Measurements from ENCODE around the gene JUP.

JUP gene

DNA sequence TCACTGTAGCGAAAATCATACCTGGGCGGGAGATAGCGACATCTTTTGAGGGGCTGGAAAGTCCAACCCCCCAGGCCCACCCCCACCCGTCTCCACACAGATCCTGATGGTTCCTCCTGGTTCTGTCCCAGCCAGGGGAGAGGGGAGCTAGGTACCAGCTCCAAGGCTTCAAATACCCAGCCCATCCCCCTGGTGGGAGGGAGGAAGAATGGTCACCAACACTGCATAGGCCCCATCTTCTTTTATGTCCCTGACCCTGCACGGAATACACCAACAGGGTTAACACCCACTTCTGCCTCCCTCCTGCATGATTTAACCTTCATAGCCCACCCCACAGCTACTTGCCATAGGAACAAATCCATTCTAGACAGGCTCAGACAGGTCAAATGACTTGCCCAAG is 61.4 kb downstream of the JUP start:
- TF ChIP-seq CTCF (IDR thresholded peaks at IDR 0.05; ENCODE audit: extremely low read depth, insufficient read depth, missing control alignments) = no peak

GRCh38 chr17:41724476-41725050 is 61.9 kb downstream of the JUP start:
- in situ Hi-C loops (cut with MboI; ENCODE audit: low pct_unique_long_range_greater_than_20kb, low sequenced_read_pairs, unreplicated experiment) = loop anchor here (25.0 kb wide), 1 partner anchor 388 kb away; the partner anchor contains the start of genes DHX58, HSPB9 and KAT2A
- DNase-seq (ENCODE audit: low spot score) = no peak
- no peak for TF ChIP-seq CTCF (IDR thresholded peaks at IDR 0.05; ENCODE audit: extremely low read depth, insufficient read depth, missing control alignments)

More for the DNA sequence above, 61.4 kb downstream of the JUP start:
- in situ Hi-C loops (cut with MboI; ENCODE audit: low pct_unique_long_range_greater_than_20kb, low sequenced_read_pairs, unreplicated experiment) = loop anchor here (25.0 kb wide), 1 partner anchor 387 kb away; the partner anchor contains the start of genes DHX58, HSPB9 and KAT2A
- no peak for DNase-seq (ENCODE audit: low spot score)

- no peak for DNase-seq (ENCODE audit: low spot score)
- in situ Hi-C loops (cut with MboI; ENCODE audit: low pct_unique_long_range_greater_than_20kb, low sequenced_read_pairs, unreplicated experiment) = no loop called here
- no peak for TF ChIP-seq CTCF (IDR thresholded peaks at IDR 0.05; ENCODE audit: extremely low read depth, insufficient read depth, missing control alignments)
Measured at GRCh38 chr17:41723801-41724475, 62.6 kb downstream of the JUP start.

GRCh38 chr17:41722231-41722630 is 64.3 kb downstream of the JUP start:
- in situ Hi-C loops (cut with MboI; ENCODE audit: low pct_unique_long_range_greater_than_20kb, low sequenced_read_pairs, unreplicated experiment) = no loop called here
- TF ChIP-seq CTCF (IDR thresholded peaks at IDR 0.05; ENCODE audit: extremely low read depth, insufficient read depth, missing control alignments) = no peak
- DNase-seq (ENCODE audit: low spot score) = no peak

GRCh38 chr17:41718287-41718645 is 68.2 kb downstream of the JUP start:
- in situ Hi-C loops (cut with MboI; ENCODE audit: low pct_unique_long_range_greater_than_20kb, low sequenced_read_pairs, unreplicated experiment) = no loop called here
- no peak for DNase-seq (ENCODE audit: low spot score)
- no peak for TF ChIP-seq CTCF (IDR thresholded peaks at IDR 0.05; ENCODE audit: extremely low read depth, insufficient read depth, missing control alignments)

DNA sequence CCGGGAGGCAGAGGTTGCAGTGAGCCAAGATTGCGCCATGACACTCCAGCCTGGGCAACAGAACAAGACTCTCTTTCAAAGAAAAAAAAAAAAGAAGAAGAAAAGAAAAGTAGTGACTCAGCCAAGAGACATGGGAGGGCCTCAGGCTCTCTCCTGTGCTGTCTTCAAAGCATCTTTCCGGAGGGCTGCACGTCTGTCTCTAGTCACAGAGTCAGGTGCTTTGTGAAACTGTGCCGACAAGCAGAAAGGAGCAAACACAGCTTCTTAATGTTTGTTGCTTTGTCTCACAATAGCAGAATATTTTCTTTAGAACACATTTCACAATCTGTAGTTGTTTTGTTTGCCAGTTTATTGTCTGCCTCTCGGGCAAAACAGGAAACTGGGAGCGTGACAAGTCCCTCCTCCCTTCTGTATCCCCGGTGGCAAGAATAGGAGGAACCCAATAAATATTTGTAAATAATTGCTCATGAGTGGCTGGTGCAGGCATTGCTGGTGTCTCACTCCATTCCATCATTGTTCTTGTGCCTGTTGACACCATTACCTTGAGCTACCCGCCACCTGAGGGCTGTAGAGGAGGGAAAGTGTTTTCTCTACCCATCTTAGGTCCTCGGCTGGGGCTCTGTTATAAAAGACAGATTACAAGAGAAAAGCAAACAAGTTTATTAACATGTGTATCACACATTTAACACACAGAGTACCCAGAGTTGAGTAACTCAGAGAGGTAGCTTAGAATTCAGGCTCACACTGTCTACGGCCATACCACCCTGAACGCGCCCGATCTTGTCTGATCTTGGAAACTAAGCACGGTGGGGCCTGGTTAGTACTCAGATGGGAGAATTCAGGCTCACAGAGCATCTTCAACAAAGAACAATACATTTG is 68.9 kb downstream of the JUP start:
- no peak for DNase-seq (ENCODE audit: low spot score)
- in situ Hi-C loops (cut with MboI; ENCODE audit: low pct_unique_long_range_greater_than_20kb, low sequenced_read_pairs, unreplicated experiment) = no loop called here
- TF ChIP-seq CTCF (IDR thresholded peaks at IDR 0.05; ENCODE audit: extremely low read depth, insufficient read depth, missing control alignments) = no peak
